WTC11 (cell line): ENCODE data around the gene SLC47A1. TPM values are rescaled to one million over a fixed set of nuclear protein-coding genes. Genes with fewer than 3 reads are reported as not detected.
A peak's percentile ranks its signal among the peaks of the same experiment; 100 is the strongest.

Experiments used
- ATAC-seq: fragments of 200-7000 bp; cut with Tn5 transposase; 2 replicates; pipeline ENCODE4 v1.10.0; 2021; ENCODE audit warnings: mild to moderate bottlenecking, moderate library complexity
- CTCF ChIA-PET: fragments of 300-600 bp; sonication (Branson Sonifier 250); formaldehyde crosslinking; loops from one replicate; lab custom pipeline; 2021; ENCODE audit warnings: antibody characterized with exemption; lab: Charles Lee
- POLR2A ChIA-PET: fragments of 350-600 bp; sonication (Branson Sonifier 250); formaldehyde crosslinking; loops from one replicate; lab custom pipeline; 2021; ENCODE audit warnings: antibody characterized with exemption; lab: Charles Lee
- DNase-seq: peaks from one replicate; pipeline ENCODE4 v3.0.0; 2021; ENCODE audit warnings: low spot score
- H3K27ac Mint-ChIP-seq: 2 replicates; pipeline ENCODE4 v1.8.0; 2021; ENCODE audit warnings: mixed read lengths
- H3K27me3 Mint-ChIP-seq: 2 replicates; pipeline ENCODE4 v1.8.0; 2021; ENCODE audit warnings: low read depth, mild to moderate bottlenecking, moderate library complexity, mixed read lengths
- H3K36me3 Mint-ChIP-seq: 2 replicates; pipeline ENCODE4 v1.8.0; 2021; ENCODE audit warnings: mixed read lengths
- H3K4me1 Mint-ChIP-seq: 2 replicates; pipeline ENCODE4 v1.8.0; 2022; ENCODE audit warnings: mixed read lengths
- H3K4me3 Mint-ChIP-seq: 2 replicates; pipeline ENCODE4 v1.8.0; 2021; ENCODE audit warnings: mild to moderate bottlenecking, moderate library complexity, mixed read lengths
- H3K9me3 Mint-ChIP-seq: 2 replicates; pipeline ENCODE4 v1.8.0; 2021; ENCODE audit warnings: mixed read lengths
- ATF1 ChIP-seq: sonication (generic); formaldehyde crosslinking; IDR thresholded peaks from 2 replicates; pipeline ENCODE4 v1.8.1; 2023; ENCODE audit warnings: mild to moderate bottlenecking, moderate library complexity, missing genetic modification reagents
- CBFB ChIP-seq: sonication (generic); formaldehyde crosslinking; IDR thresholded peaks from 2 replicates; pipeline ENCODE4 v1.8.1; 2022; ENCODE audit warnings: mild to moderate bottlenecking, low read depth, missing genetic modification reagents
- EMX1 ChIP-seq: fragments of 250-450 bp; sonication (Bioruptor Pico); IDR thresholded peaks from 2 replicates; pipeline ENCODE4 v1.8.0; 2021; ENCODE audit warnings: mild to moderate bottlenecking
- ERG ChIP-seq: fragments of 250-450 bp; sonication (Bioruptor Pico); IDR thresholded peaks from 2 replicates; pipeline ENCODE4 v1.8.0; 2021; ENCODE audit warnings: mild to moderate bottlenecking
- FOXJ3 ChIP-seq: sonication (generic); formaldehyde crosslinking; IDR thresholded peaks from 2 replicates; pipeline ENCODE4 v1.9.0; 2021; ENCODE audit warnings: missing genetic modification reagents, mild to moderate bottlenecking, borderline replicate concordance
- HMGA2 ChIP-seq: fragments of 250-450 bp; sonication (Bioruptor Pico); IDR thresholded peaks from 2 replicates; pipeline ENCODE4 v1.4.0; 2021; ENCODE audit warnings: mild to moderate bottlenecking, moderate library complexity
- IRF1 ChIP-seq: sonication (generic); formaldehyde crosslinking; IDR thresholded peaks from 2 replicates; pipeline ENCODE4 v1.8.0; 2023; ENCODE audit warnings: missing genetic modification reagents
- IRF2 ChIP-seq: sonication (generic); formaldehyde crosslinking; IDR thresholded peaks from 2 replicates; pipeline ENCODE4 v1.8.0; 2022; ENCODE audit warnings: low read depth, missing genetic modification reagents, borderline replicate concordance
- JAZF1 ChIP-seq: fragments of 250-450 bp; sonication (Bioruptor Pico); IDR thresholded peaks from 2 replicates; pipeline ENCODE4 v1.9.0; 2021; ENCODE audit warnings: moderate library complexity, mild to moderate bottlenecking, inconsistent platforms
- JUN ChIP-seq: sonication (generic); formaldehyde crosslinking; IDR thresholded peaks from 2 replicates; pipeline ENCODE4 v1.8.0; 2023; ENCODE audit warnings: mild to moderate bottlenecking, missing genetic modification reagents
- KAT7 ChIP-seq: sonication (generic); formaldehyde crosslinking; IDR thresholded peaks from 2 replicates; pipeline ENCODE4 v1.8.1; 2023; ENCODE audit warnings: missing genetic modification reagents, mild to moderate bottlenecking, borderline replicate concordance
- NFYB ChIP-seq: sonication (generic); formaldehyde crosslinking; conservative IDR thresholded peaks from 2 replicates; pipeline ENCODE4 v1.8.0; 2022; ENCODE audit warnings: low read depth, missing genetic modification reagents
- OVOL2 ChIP-seq: fragments of 250-450 bp; sonication (Bioruptor Pico); IDR thresholded peaks from 2 replicates; pipeline ENCODE4 v1.9.0; 2021; ENCODE audit warnings: mild to moderate bottlenecking, borderline replicate concordance
- PREB ChIP-seq: sonication (generic); formaldehyde crosslinking; IDR thresholded peaks from 2 replicates; pipeline ENCODE4 v1.8.1; 2022; ENCODE audit warnings: mild to moderate bottlenecking, missing genetic modification reagents, moderate library complexity, borderline replicate concordance
- PRRX2 ChIP-seq: fragments of 250-450 bp; sonication (Bioruptor Pico); IDR thresholded peaks from 2 replicates; pipeline ENCODE4 v1.8.0; 2021; ENCODE audit warnings: mild to moderate bottlenecking
- RORB ChIP-seq: fragments of 250-450 bp; sonication (Bioruptor Pico); IDR thresholded peaks from 2 replicates; pipeline ENCODE4 v1.9.0; 2021; ENCODE audit warnings: mild to moderate bottlenecking
- SMAD4 ChIP-seq: sonication (generic); formaldehyde crosslinking; IDR thresholded peaks from 2 replicates; pipeline ENCODE4 v1.8.0; 2022; ENCODE audit warnings: mild to moderate bottlenecking, missing genetic modification reagents
- STAT6 ChIP-seq: sonication (generic); formaldehyde crosslinking; conservative IDR thresholded peaks from 2 replicates; pipeline ENCODE4 v1.8.1; 2023; ENCODE audit warnings: mild to moderate bottlenecking, low read depth, missing genetic modification reagents, moderate library complexity
- TP53 ChIP-seq: sonication (generic); formaldehyde crosslinking; IDR thresholded peaks from 2 replicates; pipeline ENCODE4 v1.8.1; 2023; ENCODE audit warnings: mild to moderate bottlenecking, missing genetic modification reagents
- ZNF396 ChIP-seq: fragments of 250-450 bp; sonication (Bioruptor Pico); IDR thresholded peaks from 2 replicates; pipeline ENCODE4 v1.8.0; 2021; ENCODE audit warnings: mild to moderate bottlenecking, moderate library complexity, borderline replicate concordance
- total RNA-seq: library from RNA; stranded (reverse); gene quantifications from 3 replicates; pipeline ENCODE4 v1.2.3, GENCODE V29; 2021
- TF ChIP-seq, protein P1 (sequence below): sonication (generic); formaldehyde crosslinking; IDR thresholded peaks from 2 replicates; pipeline ENCODE4 v1.8.1; 2023; ENCODE audit warnings: mild to moderate bottlenecking, missing genetic modification reagents, borderline replicate concordance
- TF ChIP-seq, protein P2 (sequence below): sonication (generic); formaldehyde crosslinking; IDR thresholded peaks from 2 replicates; pipeline ENCODE4 v1.8.0; 2022; ENCODE audit warnings: mild to moderate bottlenecking, missing genetic modification reagents

Gene SLC47A1
- total RNA-seq, 1 experiment from 2014 or later, result 2.5 TPM

DNA sequence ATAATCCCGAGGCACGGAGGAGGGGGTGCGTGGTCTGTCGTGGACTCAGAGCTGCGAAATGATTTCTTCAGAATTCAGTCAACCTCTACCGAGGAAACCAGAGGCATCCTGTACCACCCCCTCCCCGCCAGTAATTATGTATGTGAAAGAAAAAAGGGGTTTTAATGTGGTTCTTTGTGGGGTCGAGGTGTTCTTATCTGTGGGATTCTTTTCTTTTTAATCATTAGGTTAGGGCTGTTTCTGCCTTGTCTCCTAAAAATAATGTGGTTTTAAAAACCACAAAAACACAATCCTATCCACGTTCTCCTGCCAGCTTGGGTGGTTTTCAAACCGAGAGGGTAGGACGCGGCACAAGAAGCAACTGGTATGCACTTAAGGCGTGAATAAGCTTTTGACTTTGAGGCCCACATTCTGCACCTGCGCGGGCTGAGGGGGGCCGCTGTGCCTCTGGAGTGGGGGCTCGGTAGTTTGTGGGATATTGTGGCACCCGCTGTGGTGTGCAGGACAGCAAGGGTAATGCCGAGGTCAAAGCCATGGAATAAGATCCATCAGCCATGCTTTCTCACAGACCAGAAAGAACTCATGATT is 1.0 kb downstream of the SLC47A1 start:
- ChIA-PET POLR2A (interaction anchor here (1.0 kb wide), 1 partner anchor 210 kb away, joined by 3 read pairs; no protein-coding TSS in a partner anchor), CTCF (interaction anchor here (1.2 to 2.7 kb wide), 11 partner anchors 22 to 232 kb away, joined by 3 to 13 read pairs (median 8); partner anchors contain the start of genes ALDH3A2, B9D1 and MAPK7)
- no peaks in the 10 kb centered on the region for H3K36me3 Mint-ChIP-seq
- H3K9me3 Mint-ChIP-seq, result no peaks in the 10 kb centered on the region
- peak overlapping the region; percentile 67 for H3K4me3 Mint-ChIP-seq
- DNase-seq (no peak), ATAC-seq (no peak)
- peaks cover 43% of the 10 kb centered on the region for H3K27me3 Mint-ChIP-seq
- H3K27ac Mint-ChIP-seq, result no peak overlapping the region
- TF ChIP-seq FOXJ3 (CRISPR knock-in tag) (no peak), EMX1 (no peak), CBFB (CRISPR knock-in tag) (no peak), ERG (CRISPR knock-in tag) (no peak), PREB (CRISPR knock-in tag) (no peak), ATF1 (CRISPR knock-in tag) (no peak), IRF1 (no peak), RORB (CRISPR knock-in tag) (no peak), OVOL2 (CRISPR knock-in tag) (no peak), HMGA2 (CRISPR knock-in tag) (no peak)
- TF ChIP-seq, protein P1, sequence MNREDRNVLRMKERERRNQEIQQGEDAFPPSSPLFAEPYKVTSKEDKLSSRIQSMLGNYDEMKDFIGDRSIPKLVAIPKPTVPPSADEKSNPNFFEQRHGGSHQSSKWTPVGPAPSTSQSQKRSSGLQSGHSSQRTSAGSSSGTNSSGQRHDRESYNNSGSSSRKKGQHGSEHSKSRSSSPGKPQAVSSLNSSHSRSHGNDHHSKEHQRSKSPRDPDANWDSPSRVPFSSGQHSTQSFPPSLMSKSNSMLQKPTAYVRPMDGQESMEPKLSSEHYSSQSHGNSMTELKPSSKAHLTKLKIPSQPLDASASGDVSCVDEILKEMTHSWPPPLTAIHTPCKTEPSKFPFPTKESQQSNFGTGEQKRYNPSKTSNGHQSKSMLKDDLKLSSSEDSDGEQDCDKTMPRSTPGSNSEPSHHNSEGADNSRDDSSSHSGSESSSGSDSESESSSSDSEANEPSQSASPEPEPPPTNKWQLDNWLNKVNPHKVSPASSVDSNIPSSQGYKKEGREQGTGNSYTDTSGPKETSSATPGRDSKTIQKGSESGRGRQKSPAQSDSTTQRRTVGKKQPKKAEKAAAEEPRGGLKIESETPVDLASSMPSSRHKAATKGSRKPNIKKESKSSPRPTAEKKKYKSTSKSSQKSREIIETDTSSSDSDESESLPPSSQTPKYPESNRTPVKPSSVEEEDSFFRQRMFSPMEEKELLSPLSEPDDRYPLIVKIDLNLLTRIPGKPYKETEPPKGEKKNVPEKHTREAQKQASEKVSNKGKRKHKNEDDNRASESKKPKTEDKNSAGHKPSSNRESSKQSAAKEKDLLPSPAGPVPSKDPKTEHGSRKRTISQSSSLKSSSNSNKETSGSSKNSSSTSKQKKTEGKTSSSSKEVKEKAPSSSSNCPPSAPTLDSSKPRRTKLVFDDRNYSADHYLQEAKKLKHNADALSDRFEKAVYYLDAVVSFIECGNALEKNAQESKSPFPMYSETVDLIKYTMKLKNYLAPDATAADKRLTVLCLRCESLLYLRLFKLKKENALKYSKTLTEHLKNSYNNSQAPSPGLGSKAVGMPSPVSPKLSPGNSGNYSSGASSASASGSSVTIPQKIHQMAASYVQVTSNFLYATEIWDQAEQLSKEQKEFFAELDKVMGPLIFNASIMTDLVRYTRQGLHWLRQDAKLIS (CRISPR knock-in tag), result no peak
- TF ChIP-seq, all 79 proteins: peak for 0
- peaks cover 37% of the 10 kb centered on the region for H3K4me1 Mint-ChIP-seq

DNA sequence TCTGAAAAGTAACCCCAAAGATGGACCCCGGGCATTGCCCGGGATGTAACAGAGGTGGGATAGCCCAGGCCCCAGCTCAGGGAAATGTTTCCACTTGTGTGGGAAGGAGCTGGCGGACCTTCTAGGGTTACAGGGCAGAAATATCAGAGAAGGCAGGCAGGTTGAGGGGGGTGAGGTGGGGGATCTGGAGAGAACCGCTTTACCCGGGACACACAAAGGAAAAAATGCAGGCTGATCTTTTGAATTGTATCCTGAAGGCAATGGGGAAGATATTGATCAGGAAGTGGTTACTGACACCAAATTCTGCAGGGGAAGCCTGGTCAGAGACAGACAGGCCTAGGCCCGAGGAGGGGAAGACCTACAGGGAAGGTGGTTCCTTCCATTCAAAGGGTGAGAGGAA is 3.5 kb downstream of the SLC47A1 start:
- H3K4me3 Mint-ChIP-seq, result no peak overlapping the region
- CTCF ChIA-PET, result interaction anchor here (1.1 to 1.2 kb wide), 2 partner anchors 13 to 225 kb away, joined by 3 read pairs; no protein-coding TSS in a partner anchor
- no peaks in the 10 kb centered on the region for H3K9me3 Mint-ChIP-seq
- peaks cover 49% of the 10 kb centered on the region for H3K4me1 Mint-ChIP-seq
- no peak for ATAC-seq
- TF ChIP-seq CBFB (CRISPR knock-in tag) (no peak), PRRX2 (no peak), NFYB (CRISPR knock-in tag) (no peak), JUN (CRISPR knock-in tag) (no peak), TP53 (no peak), JAZF1 (CRISPR knock-in tag) (no peak), IRF2 (CRISPR knock-in tag) (no peak), ZNF396 (CRISPR knock-in tag) (no peak), ERG (CRISPR knock-in tag) (no peak), SMAD4 (CRISPR knock-in tag) (no peak), KAT7 (no peak), STAT6 (CRISPR knock-in tag) (no peak)
- TF ChIP-seq, protein P2, sequence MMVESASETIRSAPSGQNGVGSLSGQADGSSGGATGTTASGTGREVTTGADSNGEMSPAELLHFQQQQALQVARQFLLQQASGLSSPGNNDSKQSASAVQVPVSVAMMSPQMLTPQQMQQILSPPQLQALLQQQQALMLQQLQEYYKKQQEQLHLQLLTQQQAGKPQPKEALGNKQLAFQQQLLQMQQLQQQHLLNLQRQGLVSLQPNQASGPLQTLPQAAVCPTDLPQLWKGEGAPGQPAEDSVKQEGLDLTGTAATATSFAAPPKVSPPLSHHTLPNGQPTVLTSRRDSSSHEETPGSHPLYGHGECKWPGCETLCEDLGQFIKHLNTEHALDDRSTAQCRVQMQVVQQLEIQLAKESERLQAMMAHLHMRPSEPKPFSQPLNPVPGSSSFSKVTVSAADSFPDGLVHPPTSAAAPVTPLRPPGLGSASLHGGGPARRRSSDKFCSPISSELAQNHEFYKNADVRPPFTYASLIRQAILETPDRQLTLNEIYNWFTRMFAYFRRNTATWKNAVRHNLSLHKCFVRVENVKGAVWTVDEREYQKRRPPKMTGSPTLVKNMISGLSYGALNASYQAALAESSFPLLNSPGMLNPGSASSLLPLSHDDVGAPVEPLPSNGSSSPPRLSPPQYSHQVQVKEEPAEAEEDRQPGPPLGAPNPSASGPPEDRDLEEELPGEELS (CRISPR knock-in tag), result no peak
- TF ChIP-seq, all 79 proteins: peak for 0
- POLR2A ChIA-PET, result no interaction called here
- DNase-seq, result no peak
- no peaks in the 10 kb centered on the region for H3K36me3 Mint-ChIP-seq
- H3K27ac Mint-ChIP-seq, result no peak overlapping the region
- peaks cover 35% of the 10 kb centered on the region for H3K27me3 Mint-ChIP-seq
